Right kidney (tissue), 1 donor: ENCODE measurements around the gene MIPOL1.
"Not testable (repeated sequence)": the region's sequence is repeated elsewhere in the genome, so short reads cannot be mapped to it uniquely, and the experiment has no call there.

Source experiments
- DNase-seq: peaks from one replicate; pipeline ENCODE4 v3.0.0-alpha.2; 2016

The MIPOL1 gene

GRCh38 chr14:37289688-37290087 is 92.0 kb downstream of the MIPOL1 start:
- no peak for DNase-seq

GRCh38 chr14:37295262-37295661 is 97.5 kb downstream of the MIPOL1 start:
- not testable (repeated sequence) for DNase-seq

GRCh38 chr14:37311252-37311651 is 113.5 kb downstream of the MIPOL1 start:
- DNase-seq: no peak

GRCh38 chr14:37318938-37319337 is 121.2 kb downstream of the MIPOL1 start:
- DNase-seq: no peak

- no peak for DNase-seq
These were observed 122.4 kb downstream of the MIPOL1 start for GRCh38 chr14:37320106-37320505.

GRCh38 chr14:37325332-37325731 is 127.6 kb downstream of the MIPOL1 start:
- DNase-seq: no peak

- DNase-seq: no peak
These were observed 128.7 kb downstream of the MIPOL1 start for GRCh38 chr14:37326434-37326833.

GRCh38 chr14:37327933-37328332 is 130.2 kb downstream of the MIPOL1 start:
- DNase-seq: not testable (repeated sequence)

GRCh38 chr14:37328673-37329072 is 130.9 kb downstream of the MIPOL1 start:
- DNase-seq: no peak

GRCh38 chr14:37329189-37330001 is 131.7 kb downstream of the MIPOL1 start:
- no peak for DNase-seq

GRCh38 chr14:37330910-37331309 is 133.2 kb downstream of the MIPOL1 start:
- no peak for DNase-seq

- DNase-seq: no peak
These were observed 142.6 kb downstream of the MIPOL1 start for GRCh38 chr14:37340353-37340752.

GRCh38 chr14:37343307-37344094 is 145.8 kb downstream of the MIPOL1 start:
- no peak for DNase-seq

- no peak for DNase-seq
These were observed 165.9 kb downstream of the MIPOL1 start for GRCh38 chr14:37363661-37364060.

GRCh38 chr14:37369425-37369824 is 171.7 kb downstream of the MIPOL1 start:
- DNase-seq: no peak

- no peak for DNase-seq
These were observed 177.8 kb downstream of the MIPOL1 start for GRCh38 chr14:37375566-37375965.

GRCh38 chr14:37376944-37377609 is 179.3 kb downstream of the MIPOL1 start:
- DNase-seq: no peak

- no peak for DNase-seq
These were observed 187.3 kb downstream of the MIPOL1 start for GRCh38 chr14:37384870-37385596.

- not testable (repeated sequence) for DNase-seq
These were observed 199.6 kb downstream of the MIPOL1 start for GRCh38 chr14:37397157-37397940.

GRCh38 chr14:37397941-37398215 is 200.1 kb downstream of the MIPOL1 start:
- DNase-seq: no peak

- no peak for DNase-seq
These were observed 201.8 kb downstream of the MIPOL1 start for GRCh38 chr14:37399517-37399916.

- DNase-seq: no peak
These were observed 203.4 kb downstream of the MIPOL1 start for GRCh38 chr14:37401093-37401492.
